ENCODE results near the gene KIF9. TPM values are rescaled to one million over a fixed set of nuclear protein-coding genes. Genes with fewer than 3 reads are reported as not detected.
"Not testable (repeated sequence)": the region's sequence is repeated elsewhere in the genome, so short reads cannot be mapped to it uniquely, and the experiment has no call there.

Gene KIF9
- total RNA-seq, 4 donors from 2014 or later, result 8.8 to 23.4 (median 15.3) TPM

- TF ChIP-seq POLR2AphosphoS5 (IDR thresholded peaks at IDR 0.05), result no peak
- no peak for TF ChIP-seq CTCF (IDR thresholded peaks at IDR 0.05)
- no peak for TF ChIP-seq EP300 (IDR thresholded peaks at IDR 0.05)
- TF ChIP-seq POLR2A (IDR thresholded peaks at IDR 0.05), result no peak
- Histone ChIP-seq H3K9me3 (no peaks in the 10 kb centered on the region), H3K4me3 (no peak overlapping the region), H3K36me3 (peaks cover 10% of the 10 kb centered on the region), H3K27me3 (no peaks in the 10 kb centered on the region), H3K4me1 (no peaks in the 10 kb centered on the region), H3K27ac (no peak overlapping the region)
- no peak for DNase-seq (ENCODE audit: low spot score in 2 of 2)
- 97% methylated on average over 3 of the region's 3 CpGs for WGBS
Measured at GRCh38 chr3:47298439-47298838, 15.8 kb upstream of the KIF9 start.

- Histone ChIP-seq H3K27me3 (no peaks in the 10 kb centered on the region), H3K4me1 (peaks cover 4% of the 10 kb centered on the region), H3K27ac (no peak overlapping the region), H3K9me3 (no peaks in the 10 kb centered on the region), H3K36me3 (peaks cover under 1% of the 10 kb centered on the region), H3K4me3 (no peak overlapping the region)
- 88% methylated on average over 2 of the region's 2 CpGs for WGBS
- TF ChIP-seq POLR2AphosphoS5 (IDR thresholded peaks at IDR 0.05) (no peak), POLR2A (IDR thresholded peaks at IDR 0.05) (no peak), CTCF (IDR thresholded peaks at IDR 0.05) (no peak), EP300 (IDR thresholded peaks at IDR 0.05) (no peak)
- no peak for DNase-seq (ENCODE audit: low spot score in 2 of 2)
Measured at GRCh38 chr3:47296562-47297302, 14.1 kb upstream of the KIF9 start.

GRCh38 chr3:47295976-47296375, 13.4 kb upstream of the KIF9 start:
- Histone ChIP-seq H3K9me3 (no peaks in the 10 kb centered on the region), H3K36me3 (no peaks in the 10 kb centered on the region), H3K4me3 (no peak overlapping the region), H3K27me3 (no peaks in the 10 kb centered on the region), H3K4me1 (peaks cover 11% of the 10 kb centered on the region), H3K27ac (no peak overlapping the region)
- 91% methylated on average over 6 of the region's 6 CpGs for WGBS
- TF ChIP-seq POLR2AphosphoS5 (IDR thresholded peaks at IDR 0.05), result no peak
- DNase-seq (ENCODE audit: low spot score in 2 of 2), result no peak

- DNase-seq (ENCODE audit: low spot score in 2 of 2), result no peak
Measured at GRCh38 chr3:47295322-47295721, 12.7 kb upstream of the KIF9 start.

GRCh38 chr3:47294392-47294791, 11.8 kb upstream of the KIF9 start:
- WGBS, result 84% methylated on average over 3 of the region's 3 CpGs
- H3K27ac ChIP-seq, result no peak overlapping the region
- H3K4me1 ChIP-seq, result peaks cover 24% of the 10 kb centered on the region
- H3K4me3 ChIP-seq, result no peak overlapping the region
- no peak for DNase-seq (ENCODE audit: low spot score in 2 of 2)
- H3K27me3 ChIP-seq, result no peaks in the 10 kb centered on the region
- no peaks in the 10 kb centered on the region for H3K9me3 ChIP-seq
- H3K36me3 ChIP-seq, result no peaks in the 10 kb centered on the region
- TF ChIP-seq POLR2AphosphoS5 (IDR thresholded peaks at IDR 0.05), result no peak

More at GRCh38 chr3:47295322-47295721, 12.7 kb upstream of the KIF9 start:
- Histone ChIP-seq H3K36me3 (no peaks in the 10 kb centered on the region), H3K27me3 (no peaks in the 10 kb centered on the region), H3K9me3 (no peaks in the 10 kb centered on the region), H3K4me3 (no peak overlapping the region), H3K27ac (no peak overlapping the region), H3K4me1 (peaks cover 16% of the 10 kb centered on the region)
- WGBS, result 88% methylated on average over 2 of the region's 2 CpGs
- TF ChIP-seq CTCF (IDR thresholded peaks at IDR 0.05) (no peak), POLR2A (IDR thresholded peaks at IDR 0.05) (no peak), EP300 (IDR thresholded peaks at IDR 0.05) (no peak), POLR2AphosphoS5 (IDR thresholded peaks at IDR 0.05) (no peak)

- DNase-seq (ENCODE audit: low spot score in 2 of 2), result no peak
- Histone ChIP-seq H3K4me1 (peaks cover 25% of the 10 kb centered on the region), H3K36me3 (no peaks in the 10 kb centered on the region), H3K27me3 (no peaks in the 10 kb centered on the region), H3K27ac (no peak overlapping the region), H3K9me3 (no peaks in the 10 kb centered on the region), H3K4me3 (no peak overlapping the region)
- 85% methylated on average over 2 of the region's 2 CpGs for WGBS
- no peak for TF ChIP-seq POLR2AphosphoS5 (IDR thresholded peaks at IDR 0.05)
- TF ChIP-seq POLR2A (IDR thresholded peaks at IDR 0.05), result no peak
- no peak for TF ChIP-seq EP300 (IDR thresholded peaks at IDR 0.05)
- no peak for TF ChIP-seq CTCF (IDR thresholded peaks at IDR 0.05)
Measured at GRCh38 chr3:47293822-47294221, 11.2 kb upstream of the KIF9 start.

GRCh38 chr3:47291754-47292420, 9.3 kb upstream of the KIF9 start:
- DNase-seq (ENCODE audit: low spot score in 2 of 2); H3K4me3 ChIP-seq; H3K27ac ChIP-seq; H3K27me3 ChIP-seq; H3K36me3 ChIP-seq; H3K9me3 ChIP-seq: not testable (repeated sequence)
- WGBS, result 97% methylated on average over 9 of the region's 9 CpGs
- H3K4me1 ChIP-seq, result peaks cover 28% of the 10 kb centered on the region

Measured in suprapubic skin (tissue), 4 donors.